Lower leg skin (tissue), 3 donors: ENCODE data around the gene CS.

ENCODE experiments used
- POLR2A ChIP-seq, 2 donors: fragments of 450-650 bp; IDR thresholded peaks; one replicate each; pipeline ENCODE4 v1.6.1; 2016 to 2017; ENCODE audit warnings: antibody characterized with exemption in 2 of 2, mild to moderate bottlenecking in 1 of 2, moderate library complexity in 1 of 2
- TF ChIP-seq, protein P1 (sequence below), 3 donors: fragments of 450-650 bp; IDR thresholded peaks; one replicate each; pipeline ENCODE4 v1.5.1; 2016; ENCODE audit warnings: antibody characterized with exemption in 3 of 3, mild to moderate bottlenecking in 3 of 3, moderate library complexity in 2 of 3

DNA sequence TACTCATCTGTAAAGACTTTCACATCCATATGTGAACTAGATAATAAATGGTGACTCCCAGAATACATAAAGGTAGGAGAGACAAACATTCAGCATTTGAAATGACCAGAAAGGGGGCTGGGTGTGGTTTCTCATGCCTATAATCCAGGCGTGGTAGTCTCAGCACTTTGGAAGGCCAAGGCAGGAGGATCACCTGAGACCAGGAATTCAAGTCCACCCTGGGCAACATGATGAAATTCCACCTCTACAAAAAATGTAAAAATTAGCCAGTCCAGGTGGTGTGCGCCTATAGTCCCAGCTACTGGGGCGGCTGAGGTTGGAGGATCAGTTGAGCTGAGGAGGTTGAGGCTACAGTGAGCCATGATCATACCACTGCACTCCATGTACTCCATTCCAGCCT, 4.1 kb upstream of the CS start:
- no peak for TF ChIP-seq POLR2A (IDR thresholded peaks at IDR 0.05)
- TF ChIP-seq, protein P1, sequence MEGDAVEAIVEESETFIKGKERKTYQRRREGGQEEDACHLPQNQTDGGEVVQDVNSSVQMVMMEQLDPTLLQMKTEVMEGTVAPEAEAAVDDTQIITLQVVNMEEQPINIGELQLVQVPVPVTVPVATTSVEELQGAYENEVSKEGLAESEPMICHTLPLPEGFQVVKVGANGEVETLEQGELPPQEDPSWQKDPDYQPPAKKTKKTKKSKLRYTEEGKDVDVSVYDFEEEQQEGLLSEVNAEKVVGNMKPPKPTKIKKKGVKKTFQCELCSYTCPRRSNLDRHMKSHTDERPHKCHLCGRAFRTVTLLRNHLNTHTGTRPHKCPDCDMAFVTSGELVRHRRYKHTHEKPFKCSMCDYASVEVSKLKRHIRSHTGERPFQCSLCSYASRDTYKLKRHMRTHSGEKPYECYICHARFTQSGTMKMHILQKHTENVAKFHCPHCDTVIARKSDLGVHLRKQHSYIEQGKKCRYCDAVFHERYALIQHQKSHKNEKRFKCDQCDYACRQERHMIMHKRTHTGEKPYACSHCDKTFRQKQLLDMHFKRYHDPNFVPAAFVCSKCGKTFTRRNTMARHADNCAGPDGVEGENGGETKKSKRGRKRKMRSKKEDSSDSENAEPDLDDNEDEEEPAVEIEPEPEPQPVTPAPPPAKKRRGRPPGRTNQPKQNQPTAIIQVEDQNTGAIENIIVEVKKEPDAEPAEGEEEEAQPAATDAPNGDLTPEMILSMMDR (IDR thresholded peaks at IDR 0.05) = no peak
